Peyer's patch (tissue), 4 donors: Measurements from ENCODE around the gene PI4K2B.

ENCODE experiments used
- CTCF ChIP-seq, 6 experiments: fragments of 450-650 bp in 4 of 6; fragments of 200-600 bp in 2 of 6; sonication (generic) in 1 of 6; IDR thresholded peaks; one replicate each; pipeline ENCODE4 v1.5.1; 2017 to 2019; ENCODE audit warnings: antibody characterized with exemption in 6 of 6, mild to moderate bottlenecking in 3 of 6, moderate library complexity in 1 of 6
- POLR2A ChIP-seq, 2 donors: fragments of 450-650 bp; IDR thresholded peaks; one replicate each; pipeline ENCODE4 v1.5.1; 2017; ENCODE audit warnings: antibody characterized with exemption in 2 of 2, mild to moderate bottlenecking in 2 of 2, moderate library complexity in 2 of 2

GRCh38 chr4:25291158-25291733 is 57.4 kb downstream of the PI4K2B start:
- TF ChIP-seq CTCF (IDR thresholded peaks at IDR 0.05) (no peak), POLR2A (IDR thresholded peaks at IDR 0.05) (no peak)
